Effector memory CD8-positive, alpha-beta T cell (primary cell): ENCODE measurements around the gene ARV1.
"Not testable (repeated sequence)": the region's sequence is repeated elsewhere in the genome, so short reads cannot be mapped to it uniquely, and the experiment has no call there.

Source experiments
- ATAC-seq: fragments of 150-1000 bp; cut with Tn5 transposase; replicated peaks from 2 replicates; pipeline ENCODE4 v1.10.0; 2021; ENCODE audit warnings: mild to moderate bottlenecking, moderate library complexity
- DNase-seq, 3 experiments: peaks; one replicate each; pipeline ENCODE4 v3.0.0; 2021
- H3K27ac Mint-ChIP-seq, 2 donors: one replicate each; pipeline ENCODE4 v1.8.0; 2022; ENCODE audit warnings: mild to moderate bottlenecking in 2 of 2, mixed read lengths in 2 of 2, moderate library complexity in 2 of 2
- H3K27me3 Mint-ChIP-seq, 2 donors: one replicate each; pipeline ENCODE4 v1.8.0; 2022; ENCODE audit warnings: mixed read lengths in 2 of 2
- H3K36me3 Mint-ChIP-seq: one replicate; pipeline ENCODE4 v1.8.0; 2022; ENCODE audit warnings: mild to moderate bottlenecking, moderate library complexity, mixed read lengths; ENCODE audit not compliant: insufficient read depth
- H3K4me1 Mint-ChIP-seq, 2 donors: one replicate each; pipeline ENCODE4 v1.8.0; 2022; ENCODE audit warnings: low read depth in 2 of 2, mixed read lengths in 2 of 2
- H3K4me3 Mint-ChIP-seq, 2 donors: one replicate each; pipeline ENCODE4 v1.8.0; 2022; ENCODE audit warnings: mild to moderate bottlenecking in 2 of 2, mixed read lengths in 2 of 2, moderate library complexity in 2 of 2
- H3K9me3 Mint-ChIP-seq, 2 donors: one replicate each; pipeline ENCODE4 v1.8.0; 2022; ENCODE audit warnings: mixed read lengths in 2 of 2

Gene ARV1

DNA sequence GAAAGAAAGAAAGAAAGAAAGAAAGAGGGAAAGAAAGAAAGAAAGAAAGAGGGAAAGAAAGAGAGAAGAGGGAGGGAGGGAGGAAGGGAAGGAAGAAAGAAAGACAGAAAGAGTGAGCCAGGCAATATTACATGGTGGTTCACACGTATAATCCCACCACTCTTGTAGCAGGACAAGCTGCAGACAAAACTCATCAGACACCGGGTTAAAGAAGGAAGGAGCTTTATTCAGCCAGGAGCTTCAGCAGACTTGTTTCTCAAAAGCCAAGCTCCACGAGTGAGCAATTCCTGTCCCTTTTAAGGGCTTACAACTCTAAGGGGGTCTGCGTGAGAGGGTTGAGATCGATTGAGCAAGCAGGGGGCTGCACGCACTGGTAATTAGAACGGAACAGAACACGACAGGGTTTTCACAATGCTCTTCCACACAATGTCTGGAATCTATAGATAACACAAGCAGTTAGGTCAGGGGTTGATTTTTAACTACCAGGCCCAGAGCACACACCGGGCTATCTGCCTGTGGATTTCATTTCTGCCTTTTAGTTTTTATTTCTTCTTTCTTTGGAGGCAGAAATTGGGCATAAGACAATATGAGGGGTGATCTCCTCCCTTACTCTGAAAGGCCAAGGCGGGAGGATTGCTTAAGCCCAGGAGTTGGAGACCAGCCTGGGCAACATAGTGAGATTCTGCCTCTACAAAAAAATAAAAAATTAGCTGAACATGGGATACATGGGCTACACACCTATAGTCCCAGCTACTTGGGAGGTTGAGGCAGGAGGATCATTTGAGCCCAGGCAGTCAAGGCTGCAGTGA lies 67.2 kb downstream of the ARV1 start:
- H3K27ac Mint-ChIP-seq, H3K9me3 Mint-ChIP-seq, ATAC-seq, H3K36me3 Mint-ChIP-seq, DNase-seq, H3K4me3 Mint-ChIP-seq, H3K4me1 Mint-ChIP-seq: not testable (repeated sequence)
- H3K27me3 Mint-ChIP-seq = peaks cover 13 to 19% of the 10 kb centered on the region in 2 donors

DNA sequence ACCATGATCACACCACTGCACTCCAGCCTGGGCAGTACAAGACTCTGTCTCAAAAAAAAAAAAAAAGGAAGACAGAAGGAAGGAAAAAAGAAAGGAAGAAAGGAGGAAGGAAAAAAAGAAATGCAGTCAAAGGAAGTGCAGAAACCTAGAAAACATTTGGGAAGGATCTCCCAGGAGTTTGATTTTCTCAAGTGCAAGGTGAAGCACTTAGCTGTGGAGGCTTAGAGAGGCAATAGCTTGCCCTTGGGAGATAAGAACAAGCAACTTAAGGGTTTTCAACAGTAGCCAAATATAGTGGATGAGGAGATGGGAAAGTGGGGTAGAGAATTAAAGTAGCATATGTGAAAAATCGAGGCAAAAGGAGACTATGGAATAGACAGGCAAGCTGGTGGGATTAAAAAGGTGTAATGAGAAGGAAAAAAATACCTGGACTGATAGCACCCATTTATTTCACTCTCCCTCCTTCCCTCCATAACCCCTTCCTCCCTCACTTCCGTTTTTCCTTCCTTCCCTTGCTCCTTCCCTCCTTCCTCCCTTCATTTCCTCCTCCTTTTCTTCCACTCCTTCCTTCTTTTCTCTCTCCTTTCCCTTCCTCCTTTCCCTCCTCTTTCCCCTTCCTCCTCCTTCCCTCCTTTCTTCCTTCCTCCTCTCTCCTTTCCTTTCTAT lies 68.0 kb downstream of the ARV1 start:
- Mint-ChIP-seq H3K4me3 (no peak overlapping the region), H3K9me3 (no peaks in the 10 kb centered on the region), H3K4me1 (no peaks in the 10 kb centered on the region), H3K27ac (no peak overlapping the region), H3K27me3 (peaks cover 13 to 19% of the 10 kb centered on the region in 2 donors), H3K36me3 (no peaks in the 10 kb centered on the region)
- DNase-seq (no peak), ATAC-seq (no peak)

DNA sequence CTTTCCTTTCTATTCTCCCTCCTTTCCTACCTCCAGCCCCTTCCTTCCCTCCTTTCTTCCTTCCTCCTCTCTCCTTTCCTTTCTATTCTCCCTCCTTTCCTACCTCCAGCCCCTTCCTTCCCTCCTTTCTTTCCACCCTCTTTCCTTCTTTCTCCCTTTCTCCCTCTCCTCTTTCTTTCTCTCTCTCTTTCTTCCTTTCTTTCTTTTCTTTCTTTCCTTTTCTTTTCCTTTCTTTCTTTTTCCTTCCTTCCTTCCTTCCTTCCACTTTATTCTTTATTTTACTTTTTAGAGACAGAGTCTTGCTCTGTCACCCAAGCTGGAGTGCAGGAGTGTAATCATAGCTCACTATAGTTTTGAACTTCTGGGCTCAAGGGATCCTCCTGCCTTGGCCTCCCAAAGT lies 68.6 kb downstream of the ARV1 start:
- not testable (repeated sequence) for H3K27ac Mint-ChIP-seq, H3K36me3 Mint-ChIP-seq, H3K9me3 Mint-ChIP-seq, H3K4me1 Mint-ChIP-seq, DNase-seq, H3K4me3 Mint-ChIP-seq, ATAC-seq
- H3K27me3 Mint-ChIP-seq = peaks cover 13 to 19% of the 10 kb centered on the region in 2 donors

DNA sequence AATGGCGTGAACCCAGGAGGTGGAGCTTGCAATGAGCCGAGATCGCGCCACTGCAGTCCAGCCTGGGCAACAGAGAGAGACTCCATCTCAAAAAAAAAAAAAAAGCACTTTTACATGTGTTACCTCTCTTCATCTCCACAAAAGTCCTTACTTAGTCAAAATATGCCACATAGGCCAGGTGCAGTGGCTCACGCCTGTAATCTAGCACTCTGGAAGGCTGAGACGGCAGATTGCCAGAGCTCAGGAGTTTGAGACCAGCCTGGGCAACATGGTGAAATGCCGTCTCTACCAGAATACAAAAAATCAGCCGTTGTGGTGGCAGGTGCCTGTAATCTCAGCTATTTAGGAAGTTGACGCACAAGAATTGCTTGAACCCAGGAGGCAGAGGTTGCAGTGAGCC lies 69.5 kb downstream of the ARV1 start:
- H3K36me3 Mint-ChIP-seq, H3K4me1 Mint-ChIP-seq, H3K9me3 Mint-ChIP-seq, H3K4me3 Mint-ChIP-seq, ATAC-seq, DNase-seq, H3K27ac Mint-ChIP-seq: not testable (repeated sequence)
- peaks cover 19 to 21% of the 10 kb centered on the region in 2 donors for H3K27me3 Mint-ChIP-seq

DNA sequence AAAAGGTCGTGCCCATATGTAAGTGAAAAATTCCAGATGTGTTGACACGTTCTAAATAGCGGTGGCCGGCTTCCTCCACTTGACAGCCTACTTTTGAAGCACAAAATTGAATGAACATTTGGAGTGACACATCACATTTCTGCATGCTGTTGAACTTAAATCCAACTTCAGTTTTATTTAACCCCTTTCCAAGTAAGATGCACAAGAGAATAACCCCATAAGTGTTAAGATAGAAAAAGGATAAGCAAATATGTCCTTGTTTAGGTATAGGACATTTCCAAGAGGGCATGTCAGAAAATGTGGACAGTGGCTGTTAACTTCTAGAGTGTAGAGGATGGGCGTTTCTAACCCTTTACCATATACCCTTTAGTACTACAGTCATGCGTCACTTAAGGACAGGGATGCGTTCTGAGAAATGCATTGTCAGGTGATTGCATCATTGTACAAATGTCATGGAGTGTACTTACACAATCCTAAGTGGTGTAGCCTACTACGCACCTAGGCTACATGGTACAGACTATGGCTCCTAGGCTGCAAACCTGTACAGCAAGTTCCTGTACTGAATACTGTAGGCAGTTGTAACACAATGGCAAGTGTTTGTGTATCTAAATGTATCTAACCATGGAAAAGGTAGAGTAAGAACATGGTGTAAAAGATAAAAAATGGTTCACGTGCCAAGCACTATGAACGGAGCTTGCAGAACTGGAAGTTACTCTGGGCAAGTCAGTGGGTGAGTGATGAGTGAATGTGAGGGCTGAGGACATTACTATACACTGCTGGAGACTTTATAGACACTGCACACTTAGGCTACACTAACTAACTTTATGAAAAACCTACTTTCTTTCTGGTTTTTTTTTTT lies 70.5 kb downstream of the ARV1 start:
- no peaks in the 10 kb centered on the region for H3K9me3 Mint-ChIP-seq
- H3K27ac Mint-ChIP-seq = no peak overlapping the region
- no peak for ATAC-seq

More for the DNA sequence above, 70.5 kb downstream of the ARV1 start:
- Mint-ChIP-seq H3K36me3 (no peaks in the 10 kb centered on the region), H3K4me1 (peaks cover 4 to 5% of the 10 kb centered on the region in 2 donors), H3K27me3 (peaks cover 19 to 22% of the 10 kb centered on the region in 2 donors), H3K4me3 (no peak overlapping the region)
- no peak for DNase-seq
